GM12878 (cell line): ENCODE measurements around the gene KIF20A. TPM values are rescaled to one million over a fixed set of nuclear protein-coding genes. Genes with fewer than 3 reads are reported as not detected.
"Not testable (repeated sequence)": the region's sequence is repeated elsewhere in the genome, so short reads cannot be mapped to it uniquely, and the experiment has no call there.

Experiments
- ATAC-seq: fragments of 200-7000 bp; cut with Tn5 transposase; 3 replicates; pipeline ENCODE4 v1.9.1; 2020; ENCODE audit warnings: mild to moderate bottlenecking, moderate library complexity
- BruUV-seq: library from RNA; stranded (reverse); fragments of 400-500 nt; replicated peaks from 2 replicates; lab custom pipeline; 2021; lab: Mats Ljungman, UMichigan
- CTCF ChIA-PET: fragments of 300-600 bp; sonication (Branson Sonifier 250); formaldehyde crosslinking; extraction: SDS; loops from one replicate; lab custom pipeline; 2021; ENCODE audit warnings: inconsistent platforms; lab: Yijun Ruan, JAX
- POLR2A ChIA-PET: fragments of 350-600 bp; formaldehyde crosslinking; extraction: SDS; loops from one replicate; lab custom pipeline; 2021; ENCODE audit warnings: inconsistent platforms; lab: Charles Lee
- RAD21 ChIA-PET: fragments of 300-600 bp; sonication (Branson Sonifier 250); formaldehyde crosslinking; loops from one replicate; lab custom pipeline; 2023; ENCODE audit warnings: antibody characterized with exemption; ENCODE audit not compliant: unreplicated experiment; lab: Charles Lee
- SMC1A ChIA-PET: fragments of 300-600 bp; sonication (Branson Sonifier 250); formaldehyde crosslinking; loops from one replicate; lab custom pipeline; 2023; ENCODE audit not compliant: unreplicated experiment, uncharacterized antibody; lab: Charles Lee
- DNase-seq: peaks from one replicate; pipeline ENCODE4 v3.0.0-alpha.2; 2011; ENCODE audit warnings: low read depth, low spot score
- FAIRE-seq: peaks from 3 replicates; lab custom pipeline; 2011; peaks lifted over from hg19 to GRCh38; lab: Jason Lieb, UNC
- H2AFZ ChIP-seq: 2 replicates; pipeline ENCODE4 v1.6.0; 2011; ENCODE audit warnings: low read depth, low read length, control low read depth; ENCODE audit not compliant: control insufficient read depth
- H3K27ac ChIP-seq: 2 replicates; pipeline ENCODE4 v1.5.1; 2011; ENCODE audit warnings: control low read depth; ENCODE audit not compliant: control insufficient read depth, insufficient read depth
- H3K27me3 ChIP-seq, 2 experiments: replicated peaks in 1 of 2; 2 replicates each; pipeline versions ENCODE4 v1.6.0 to v1.6.1; 2011; ENCODE audit warnings: low read length in 1 of 2; ENCODE audit not compliant: control insufficient read depth in 2 of 2, insufficient read depth in 2 of 2
- H3K36me3 ChIP-seq, 2 experiments: 2 replicates each; pipeline ENCODE4 v1.5.1; 2011; ENCODE audit warnings: low read length in 1 of 2; ENCODE audit not compliant: control insufficient read depth in 2 of 2, insufficient read depth in 2 of 2
- H3K4me1 ChIP-seq: 2 replicates; pipeline ENCODE4 v1.6.1; 2011; ENCODE audit warnings: mild to moderate bottlenecking, low read length, moderate library complexity, mixed read lengths; ENCODE audit not compliant: control insufficient read depth, insufficient read depth
- H3K4me2 ChIP-seq: 2 replicates; pipeline ENCODE4 v1.6.0; 2011; ENCODE audit warnings: control low read depth; ENCODE audit not compliant: control insufficient read depth, insufficient read depth
- H3K4me3 ChIP-seq: fragments of 200-600 bp; sonication (generic); 2 replicates; pipeline ENCODE4 v1.5.1; 2016
- H3K79me2 ChIP-seq: 2 replicates; pipeline ENCODE4 v1.6.0; 2011; ENCODE audit warnings: low read length; ENCODE audit not compliant: control insufficient read depth, insufficient read depth
- H3K9ac ChIP-seq: 2 replicates; pipeline ENCODE4 v1.8.0; 2011; ENCODE audit warnings: low read length, control low read depth, mixed read lengths; ENCODE audit not compliant: control insufficient read depth, insufficient read depth
- H3K9me3 ChIP-seq: replicated peaks from 3 replicates; pipeline ENCODE4 v1.5.1; 2011; ENCODE audit warnings: mild to moderate bottlenecking, low read length; ENCODE audit not compliant: control insufficient read depth, insufficient read depth
- H4K20me1 ChIP-seq: 2 replicates; pipeline ENCODE4 v1.6.0; 2011; ENCODE audit not compliant: control insufficient read depth, insufficient read depth
- PBX3 ChIP-seq: IDR thresholded peaks from 2 replicates; pipeline ENCODE4 v1.6.1; 2011; ENCODE audit warnings: mild to moderate bottlenecking, low read depth, low read length, moderate library complexity; ENCODE audit not compliant: insufficient replicate concordance
- POLR2AphosphoS2 ChIP-seq: IDR thresholded peaks from 2 replicates; pipeline ENCODE4 v1.6.1; 2011; ENCODE audit warnings: low read depth, mild to moderate bottlenecking, low read length, improper control_type of control experiment, moderate library complexity
- SPI1 ChIP-seq: IDR thresholded peaks from 2 replicates; pipeline ENCODE4 v1.6.1; 2011; ENCODE audit warnings: low read depth, mild to moderate bottlenecking, low read length, moderate library complexity, borderline replicate concordance; ENCODE audit not compliant: insufficient read depth
- YBX1 ChIP-seq: fragments of 450-650 bp; IDR thresholded peaks from 2 replicates; pipeline ENCODE4 v1.6.1; 2016; ENCODE audit warnings: antibody characterized with exemption
- ZBTB33 ChIP-seq: fragments of 450-650 bp; IDR thresholded peaks from 2 replicates; pipeline ENCODE4 v1.6.1; 2017; ENCODE audit warnings: mild to moderate bottlenecking
- WGBS: methylation state at CpG from one replicate; pipeline ENCODE4 v1.1.6; 2016; ENCODE audit warnings: low lambda C conversion rate; ENCODE audit not compliant: insufficient replicate concordance, insufficient coverage; ENCODE audit errors: missing lambda C conversion rate; 5-methylcytosine and 5-hydroxymethylcytosine counted together
- in situ Hi-C: fragments of 300-500 bp; cut with MboI; formaldehyde crosslinking; loops from 9 replicates; pipeline ENCODE4 v1.14.3; 2018; ENCODE audit warnings: mixed read lengths
- intact Hi-C: fragments of 100-400 bp; cut with micrococcal nuclease; formaldehyde crosslinking; loops from one replicate; pipeline ENCODE4 v1.14.2; 2022; ENCODE audit not compliant: unreplicated experiment
- polyA plus RNA-seq, 11 experiments: library from polyadenylated mRNA; depleted of rRNA in 4 of 11; unstranded in 6 of 11; stranded (reverse) in 5 of 11; fragments of >200 nt; fragmentation: Nextera tagmentation in 4 of 11; fragmentation: Illumina TruSeq in 1 of 11; extraction: Ambion mirVana in 4 of 11; extraction: Trizol in 1 of 11; gene quantifications; 1 replicate in 1 of 11; 2 replicates in 10 of 11; pipeline versions ENCODE4 v1.2.1 to v1.2.3, GENCODE V29; 2011 to 2016; ENCODE audit warnings: inconsistent platforms in 2 of 11, missing spikeins in 2 of 11, low read depth in 1 of 11
- total RNA-seq, 4 experiments: library from RNA; depleted of rRNA in 3 of 4; stranded (reverse); fragments of >200 nt in 3 of 4; fragmentation: Illumina TruSeq in 1 of 4; extraction: Trizol in 1 of 4; gene quantifications; 2 replicates each; pipeline versions ENCODE4 v1.2.1 to v1.2.3, GENCODE V29; 2013 to 2021

KIF20A gene
- total and polyA plus RNA-seq, 10 of the 15 experiments (the other 5 are each of a cell fraction or from before 2014, with no cell fraction given) = 20.7 to 61.9 (median 45.3) TPM

GRCh38 chr5:138193859-138194258 lies 14.9 kb downstream of the KIF20A start:
- H3K4me3 ChIP-seq, ATAC-seq, H4K20me1 ChIP-seq, intact Hi-C loops, H3K27ac ChIP-seq, H3K79me2 ChIP-seq, BruUV-seq, H3K27me3 ChIP-seq, FAIRE-seq, RAD21 ChIA-PET, CTCF ChIA-PET, H3K4me1 ChIP-seq, DNase-seq, H3K9me3 ChIP-seq, H3K4me2 ChIP-seq, H2AFZ ChIP-seq, H3K9ac ChIP-seq: not testable (repeated sequence)
- ChIA-PET POLR2A (interaction anchor here (0.7 kb wide), 1 partner anchor 46 kb away, joined by 3 read pairs; no protein-coding TSS in a partner anchor), SMC1A (interaction anchor here (1.2 to 2.7 kb wide), 2 partner anchors 8 to 16 kb away, joined by 3 to 11 read pairs; no protein-coding TSS in a partner anchor)
- peaks cover 12 to 26% of the 10 kb centered on the region in 2 experiments for H3K36me3 ChIP-seq
- peak; percentile 36; the same call in 1 of the 2 replicates for TF ChIP-seq SPI1
- in situ Hi-C loops = loop anchor here (25.0 kb wide), 1 partner anchor 318 kb away; no protein-coding TSS in a partner anchor
- 94% methylated on average over 8 of the region's 8 CpGs for WGBS

- no peaks in the 10 kb centered on the region for H3K9me3 ChIP-seq
- in situ Hi-C loops = no loop called here
- peaks cover 0 to 11% of the 10 kb centered on the region in 2 experiments; a peak in 1 of 4 replicates for H3K36me3 ChIP-seq
- no peaks in the 10 kb centered on the region for H4K20me1 ChIP-seq
- 60% methylated on average over 3 of the region's 3 CpGs for WGBS
- no peak overlapping the region for H3K4me3 ChIP-seq
- ChIA-PET POLR2A (interaction anchor here (1.9 kb wide), 1 partner anchor 142 kb away, joined by 4 read pairs; no protein-coding TSS in a partner anchor), SMC1A (no interaction called here), RAD21 (no interaction called here), CTCF (interaction anchor here (0.6 kb wide), 1 partner anchor 78 kb away, joined by 4 read pairs; no protein-coding TSS in a partner anchor)
- ATAC-seq (no peak), FAIRE-seq (no peak), DNase-seq (no peak)
- H3K4me1 ChIP-seq = no peaks in the 10 kb centered on the region; the same call in 1 of the 2 replicates
- H3K79me2 ChIP-seq = peaks cover 28% of the 10 kb centered on the region
- no peak overlapping the region for H3K27ac ChIP-seq
- no peak overlapping the region for H3K4me2 ChIP-seq
- no peaks in the 10 kb centered on the region for H3K27me3 ChIP-seq
- intact Hi-C loops = no loop called here
- no TSS peak for BruUV-seq
- TF ChIP-seq ZBTB33 = no peak
- TF ChIP-seq SPI1 = no peak
- TF ChIP-seq PBX3 = no peak
- no peak for TF ChIP-seq POLR2AphosphoS2
- TF ChIP-seq YBX1 = no peak
- no peak overlapping the region for H2AFZ ChIP-seq
- no peak overlapping the region for H3K9ac ChIP-seq
Measured at GRCh38 chr5:138210985-138211384, 32.1 kb downstream of the KIF20A start.
